Inflammatory macrophage treated with lipopolysaccharide for 4 hours (primary cell): ENCODE data around the gene PHACTR1.
"Not testable (repeated sequence)": the region's sequence is repeated elsewhere in the genome, so short reads cannot be mapped to it uniquely, and the experiment has no call there.

Experiments used
- DNase-seq: peaks from one replicate; pipeline ENCODE4 v3.0.0-alpha.2; 2020

Gene PHACTR1

DNA sequence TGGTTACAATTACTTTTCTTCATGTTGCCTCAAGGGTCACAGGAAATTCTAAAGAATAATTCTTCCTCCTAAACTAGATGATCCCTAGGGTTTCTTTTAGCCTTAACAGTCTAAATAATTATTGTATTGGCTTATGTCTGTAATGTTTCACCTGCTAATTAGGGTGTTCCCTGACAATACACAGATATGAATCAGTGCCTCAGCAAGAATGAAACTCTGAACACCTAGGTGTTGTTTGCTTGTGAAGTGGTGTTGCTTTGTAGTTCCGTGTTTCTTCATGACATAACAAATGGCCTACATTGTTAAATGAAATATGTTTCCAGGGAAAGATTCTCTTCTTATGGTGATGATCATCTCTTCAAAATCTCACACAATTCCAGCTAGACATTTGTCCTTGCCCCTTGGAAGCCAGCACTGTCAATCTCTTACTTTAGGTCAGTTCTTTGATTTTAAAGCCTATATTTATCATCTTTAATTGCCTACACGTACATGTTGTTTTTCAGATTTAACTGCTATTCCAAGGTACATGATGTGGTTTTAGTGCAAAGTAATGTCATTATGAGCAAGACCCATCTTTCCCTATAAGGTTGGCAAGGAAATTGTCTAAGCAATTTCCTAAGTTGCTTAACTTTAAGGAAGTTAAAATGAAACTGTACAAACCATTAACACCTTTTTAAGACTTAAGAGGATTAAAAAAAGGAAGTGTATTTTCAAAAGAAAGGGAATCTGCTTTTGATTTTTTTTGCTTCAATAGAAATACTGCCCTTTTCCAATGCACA, 499.9 kb downstream of the PHACTR1 start:
- DNase-seq: peak; percentile 21

DNA sequence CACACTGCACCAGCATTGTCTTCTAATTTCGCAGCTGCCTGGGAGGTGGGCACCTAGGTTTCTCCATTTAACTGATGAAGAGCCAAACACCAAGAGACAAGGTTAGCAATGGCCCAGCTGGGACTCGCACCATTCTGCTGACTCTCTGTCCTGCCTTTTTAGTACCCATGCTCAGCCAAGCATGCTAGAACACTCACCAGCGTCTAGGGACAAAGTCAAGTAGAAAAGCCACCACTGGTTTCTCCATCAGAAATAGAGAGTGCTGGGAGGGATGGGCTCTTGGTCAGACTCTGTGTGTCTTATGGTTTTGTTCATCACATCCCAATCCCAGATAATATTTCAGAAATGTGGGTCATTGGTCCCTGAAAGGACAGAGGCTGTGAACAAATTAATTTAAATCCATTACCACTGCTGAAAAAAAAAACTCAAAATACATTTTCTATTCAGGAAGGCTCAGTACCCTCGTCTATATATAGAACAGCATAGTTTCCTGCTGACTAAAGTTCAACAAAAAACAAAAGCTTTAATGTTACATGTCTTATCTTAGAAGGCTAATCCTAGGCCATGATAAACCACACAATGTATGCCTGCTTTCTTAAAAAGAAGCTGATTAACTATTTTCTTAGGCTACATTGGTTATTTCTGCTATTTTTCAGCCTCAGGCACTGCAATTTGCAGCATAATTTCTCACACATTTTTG, 500.8 kb downstream of the PHACTR1 start:
- no peak for DNase-seq

DNA sequence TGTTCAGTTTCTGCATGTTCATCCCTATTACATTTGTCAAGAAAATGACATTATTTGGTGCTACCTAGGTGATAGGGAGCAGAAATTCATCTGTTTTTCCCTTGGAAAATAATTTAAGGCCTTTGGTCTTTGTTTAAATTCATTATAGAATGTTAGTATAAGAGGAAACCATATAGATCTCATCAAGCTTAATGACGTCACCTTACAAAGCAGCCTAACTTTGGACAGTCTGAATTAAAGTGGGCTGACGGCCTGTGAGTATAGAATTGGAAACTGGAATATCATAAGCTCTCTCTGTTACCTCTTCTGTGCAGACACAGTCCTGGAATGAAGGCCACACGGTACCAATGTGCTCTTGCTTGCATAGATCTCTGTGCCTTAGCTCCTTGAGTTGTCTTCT, 503.7 kb downstream of the PHACTR1 start:
- no peak for DNase-seq

DNA sequence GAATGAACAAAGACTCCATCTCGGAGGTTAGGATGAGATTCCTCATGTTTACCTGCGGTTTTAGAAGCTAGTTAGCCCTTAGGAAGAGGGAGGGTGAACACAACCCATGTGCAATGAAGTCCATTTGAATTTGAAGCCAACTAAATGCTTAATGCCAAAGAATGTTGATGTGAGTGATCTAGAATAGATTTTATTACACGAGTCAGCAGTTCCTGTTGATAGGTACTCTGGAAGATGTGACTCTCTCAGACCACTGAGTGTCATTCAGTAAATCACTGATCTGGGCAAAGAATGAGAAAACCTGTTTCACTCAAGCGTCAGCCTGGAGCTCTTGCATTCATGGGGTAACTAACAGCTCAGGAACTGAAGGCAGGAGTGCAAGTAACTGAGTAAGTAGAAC, 505.5 kb downstream of the PHACTR1 start:
- DNase-seq: no peak

- DNase-seq: no peak
Measured at GRCh38 chr6:13226071-13226470, 509.5 kb downstream of the PHACTR1 start.

DNA sequence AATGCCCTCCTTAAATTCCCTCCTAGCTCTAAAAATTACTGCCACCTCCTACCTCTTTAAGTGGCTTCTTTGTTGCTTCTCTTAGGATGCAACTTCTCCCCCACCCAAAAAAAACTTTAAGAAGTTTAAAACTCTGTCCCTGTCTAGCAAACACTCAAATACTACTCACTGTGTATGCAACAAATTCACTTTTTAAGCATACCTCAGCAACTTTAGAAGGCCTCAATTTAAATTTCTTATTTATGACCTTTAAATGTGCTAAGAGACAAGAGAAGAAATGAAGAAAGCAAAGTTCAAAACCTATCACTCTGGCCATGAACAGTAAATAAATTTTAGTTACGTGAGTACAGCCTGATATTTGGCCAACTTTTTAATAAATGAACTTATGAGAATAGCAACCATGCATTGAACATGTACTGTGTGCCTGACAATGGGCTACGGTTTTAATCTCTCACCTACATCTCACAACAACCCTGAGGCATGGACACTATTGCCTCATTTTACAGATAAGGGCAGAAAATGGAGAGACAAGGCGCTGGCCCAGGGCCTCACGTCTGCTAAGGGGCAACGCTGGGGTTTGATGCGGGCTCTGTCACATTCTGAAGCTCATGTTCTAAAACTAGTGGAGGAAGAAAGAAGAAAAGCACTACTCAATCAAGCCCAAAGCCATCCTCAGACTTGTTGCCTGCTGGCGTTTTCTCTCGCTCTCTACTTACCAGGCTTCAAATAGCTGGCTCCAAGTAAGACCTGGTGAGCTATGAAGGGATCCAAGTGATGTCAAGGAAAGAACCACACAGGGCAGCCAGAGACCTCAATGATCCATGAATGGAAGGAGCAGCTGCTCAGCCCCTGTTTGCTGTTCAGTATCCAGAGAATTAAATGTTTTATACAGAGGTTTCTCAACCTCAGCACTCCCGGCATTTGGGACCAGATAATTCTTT, 512.0 kb downstream of the PHACTR1 start:
- DNase-seq: no peak

DNA sequence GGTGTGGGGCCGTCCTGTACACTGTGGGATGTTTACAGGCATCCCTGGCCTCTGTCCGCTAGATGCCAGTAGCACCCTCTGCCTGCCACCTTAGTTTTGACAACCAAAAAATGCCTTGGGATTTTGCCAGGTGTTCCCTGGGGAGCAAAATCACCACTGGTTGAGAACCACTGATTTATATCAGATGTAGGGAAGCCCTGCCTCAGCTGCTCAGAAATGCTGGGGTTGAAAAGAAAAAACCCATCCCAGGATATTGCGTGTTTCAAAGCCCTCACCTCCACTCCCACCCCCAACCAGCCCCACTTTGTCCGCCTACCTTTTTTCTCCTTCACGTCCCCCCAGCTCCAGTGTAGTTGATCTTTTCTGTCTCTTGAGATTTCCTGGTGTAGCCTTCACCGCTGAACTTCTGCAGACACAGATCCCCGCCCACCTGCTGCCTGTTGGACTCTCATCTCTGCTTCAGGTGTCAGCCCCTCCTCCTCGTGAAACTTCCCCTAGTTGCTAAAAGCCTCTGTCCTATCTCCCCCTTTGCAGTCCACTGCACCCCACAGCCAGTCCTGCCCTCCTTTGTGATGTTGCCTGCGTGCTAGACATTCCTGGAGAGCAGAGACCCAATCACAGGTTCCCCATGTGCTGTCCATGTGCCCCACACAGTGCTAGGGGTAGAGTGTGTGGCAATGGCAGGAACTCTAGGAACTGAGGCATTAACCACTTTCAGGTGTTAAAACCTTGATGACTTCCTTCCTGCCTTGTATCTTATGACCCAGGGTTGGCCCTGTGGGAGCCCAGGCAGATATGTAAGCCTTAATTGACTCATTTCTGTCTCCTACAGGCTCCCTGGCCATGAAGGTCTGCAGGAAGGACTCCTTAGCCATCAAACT, 512.9 kb downstream of the PHACTR1 start:
- no peak for DNase-seq

GRCh38 chr6:13233106-13233505, 516.5 kb downstream of the PHACTR1 start:
- no peak for DNase-seq

DNA sequence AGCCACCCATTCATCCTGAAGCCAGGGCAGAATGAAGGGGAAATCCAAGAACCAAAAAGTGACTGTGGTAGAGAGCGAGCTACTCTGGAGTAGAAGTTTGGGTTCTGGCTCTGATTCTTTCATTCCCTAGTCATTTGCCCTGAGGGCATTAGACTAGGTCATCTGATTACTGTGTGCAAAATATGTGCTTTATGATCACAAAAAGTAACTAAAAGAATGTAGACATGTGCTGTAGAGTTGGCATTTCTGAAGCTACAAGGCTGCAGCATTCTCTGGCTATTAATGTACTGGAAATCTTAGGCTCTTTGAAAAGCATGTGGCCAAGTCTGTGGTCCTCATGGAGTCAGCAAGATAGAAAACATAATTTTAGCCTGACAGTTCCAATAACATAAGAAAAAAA, 517.6 kb downstream of the PHACTR1 start:
- DNase-seq: no peak

DNA sequence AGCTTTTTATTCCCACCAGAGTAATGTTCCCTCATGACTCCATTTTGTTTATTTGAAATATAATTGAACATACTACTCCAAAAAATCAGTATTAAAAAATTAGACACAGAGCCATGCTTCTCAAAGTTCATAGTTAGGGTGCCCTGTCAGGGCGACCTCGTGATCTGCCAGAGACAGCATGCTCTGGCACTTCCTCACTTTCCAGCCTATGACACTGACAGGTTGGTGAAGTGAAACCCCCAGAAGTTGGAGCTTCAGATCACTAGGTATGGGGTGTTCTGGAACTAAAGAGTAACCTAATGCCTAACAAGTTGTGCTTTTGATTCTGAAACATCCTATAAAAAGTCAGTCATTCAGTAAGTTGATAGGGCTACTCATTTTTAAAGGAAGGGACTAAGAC, 518.8 kb downstream of the PHACTR1 start:
- DNase-seq: no peak

DNA sequence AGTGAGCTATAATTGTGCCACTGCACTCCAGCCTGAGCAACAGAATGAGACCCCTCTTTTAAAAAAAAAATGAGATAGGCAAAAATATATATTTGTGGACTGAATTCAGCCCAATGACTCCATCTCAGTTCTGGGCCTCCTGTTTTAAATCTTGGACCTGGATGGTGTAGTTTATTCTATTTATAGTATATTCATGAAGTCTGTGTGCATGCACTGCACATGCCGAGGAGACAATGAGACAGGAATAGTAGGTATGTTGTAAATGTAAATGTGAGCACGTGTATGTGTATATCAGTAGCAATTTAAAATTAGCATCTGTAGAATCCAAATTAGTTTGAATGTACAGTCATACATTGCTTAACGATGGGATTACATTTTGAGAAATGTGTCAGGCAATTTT, 520.8 kb downstream of the PHACTR1 start:
- no peak for DNase-seq

DNA sequence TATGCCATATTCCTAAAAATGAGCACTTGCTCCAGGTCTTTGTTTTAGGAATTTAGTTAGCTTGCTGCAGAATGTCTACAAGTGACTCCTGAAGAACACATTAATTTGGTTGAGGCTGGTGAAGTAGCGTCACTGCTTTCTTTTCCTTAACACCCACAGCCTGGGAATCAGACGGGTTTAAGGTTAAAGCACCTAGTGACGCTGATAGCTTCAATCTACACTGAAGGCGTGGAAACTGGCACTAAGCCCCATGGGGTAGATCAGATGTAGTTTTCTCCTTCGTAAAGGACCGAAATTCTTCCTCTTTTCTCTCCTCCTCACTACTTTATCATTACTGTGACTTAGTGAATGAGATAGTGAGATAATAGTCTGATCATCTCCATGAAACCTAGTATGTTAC, 521.5 kb downstream of the PHACTR1 start:
- DNase-seq: no peak

DNA sequence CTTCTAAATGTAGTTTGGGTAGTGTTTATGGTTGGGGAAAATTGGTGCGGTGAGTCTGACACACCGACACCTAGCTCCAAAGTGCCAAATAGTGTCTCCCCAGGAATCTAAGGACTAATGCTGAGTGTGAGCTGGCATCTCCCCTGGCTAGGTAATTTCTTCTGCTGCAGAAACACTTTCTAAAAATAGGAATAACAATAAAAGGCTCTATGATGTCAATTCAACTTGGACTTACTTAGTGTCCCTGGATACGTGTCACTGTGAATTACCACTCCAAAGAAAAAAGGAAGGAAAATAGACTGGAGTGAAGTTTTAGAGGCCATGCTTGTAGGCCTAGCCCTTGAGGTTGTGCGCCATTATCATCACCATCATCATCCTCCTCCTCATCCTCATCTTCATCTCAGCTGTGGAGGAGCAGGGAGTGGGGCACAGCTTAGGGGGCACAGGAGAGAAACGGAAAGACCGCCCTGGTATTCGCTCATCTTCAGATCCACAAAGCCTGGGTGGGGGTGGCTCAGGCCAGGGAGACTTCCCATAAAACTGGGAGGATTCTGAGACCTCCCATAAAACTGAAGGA, 522.2 kb downstream of the PHACTR1 start:
- DNase-seq: no peak

- DNase-seq: no peak
Measured at GRCh38 chr6:13239530-13240455, 523.2 kb downstream of the PHACTR1 start.

DNA sequence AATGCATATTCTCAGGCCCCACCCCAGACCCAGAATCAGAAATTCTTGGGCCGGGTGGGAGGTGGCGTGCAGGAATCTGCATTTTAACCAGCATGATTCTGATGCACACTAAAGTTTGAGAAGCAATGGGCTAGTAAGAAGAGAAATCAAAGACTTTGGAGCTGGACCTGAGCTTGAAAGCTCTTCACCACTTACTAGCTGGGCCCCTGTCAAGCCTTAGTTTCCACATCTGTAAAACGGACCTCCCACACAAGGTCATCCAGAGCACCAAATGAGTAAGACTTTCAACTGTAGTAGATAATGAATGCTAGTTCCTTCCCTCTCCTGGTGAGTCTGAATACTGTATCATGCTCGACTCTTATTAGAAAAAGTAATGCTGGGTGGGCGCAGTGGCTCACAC, 524.8 kb downstream of the PHACTR1 start:
- DNase-seq: no peak

GRCh38 chr6:13242178-13242577, 525.6 kb downstream of the PHACTR1 start:
- DNase-seq: no peak

- DNase-seq: no peak
Measured at GRCh38 chr6:13242590-13242989, 526.0 kb downstream of the PHACTR1 start.

DNA sequence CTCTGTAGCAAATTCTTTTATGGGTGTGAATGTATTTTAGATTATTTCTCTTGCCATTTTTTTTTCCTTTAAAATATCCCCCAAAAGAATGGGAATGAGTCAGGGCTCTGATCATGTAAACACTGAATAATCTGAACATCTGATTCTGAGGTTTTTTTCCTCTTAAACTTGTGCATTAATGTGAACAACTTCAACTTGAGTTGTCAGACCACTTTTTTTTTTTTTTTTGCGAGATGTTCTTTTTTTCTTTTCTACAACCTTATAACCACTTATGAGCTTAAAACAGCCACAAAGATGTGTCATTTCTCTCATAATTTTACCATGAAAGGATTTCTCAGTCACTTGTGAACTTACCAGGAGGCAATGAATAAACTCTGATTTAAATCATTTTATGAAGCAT, 526.5 kb downstream of the PHACTR1 start:
- DNase-seq: no peak

DNA sequence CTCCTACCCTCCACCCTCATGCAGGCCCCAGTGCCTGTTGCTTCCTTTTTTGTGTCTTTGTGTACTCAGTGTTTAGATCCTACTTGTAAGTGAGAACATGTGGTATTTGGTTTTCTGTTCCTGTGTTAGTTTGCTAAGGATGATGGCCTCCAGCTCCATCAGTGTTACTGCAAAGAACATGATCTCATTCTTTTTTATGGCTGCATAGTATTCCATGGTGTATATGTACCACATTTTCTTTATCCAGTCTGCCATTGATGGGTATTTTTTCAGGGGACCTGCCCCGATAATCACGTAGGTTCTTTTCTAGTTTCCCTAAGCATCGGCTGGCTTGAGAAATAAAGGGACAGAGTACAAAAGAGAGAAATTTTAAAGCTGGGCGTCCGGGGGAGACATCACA, 527.2 kb downstream of the PHACTR1 start:
- DNase-seq: not testable (repeated sequence)

DNA sequence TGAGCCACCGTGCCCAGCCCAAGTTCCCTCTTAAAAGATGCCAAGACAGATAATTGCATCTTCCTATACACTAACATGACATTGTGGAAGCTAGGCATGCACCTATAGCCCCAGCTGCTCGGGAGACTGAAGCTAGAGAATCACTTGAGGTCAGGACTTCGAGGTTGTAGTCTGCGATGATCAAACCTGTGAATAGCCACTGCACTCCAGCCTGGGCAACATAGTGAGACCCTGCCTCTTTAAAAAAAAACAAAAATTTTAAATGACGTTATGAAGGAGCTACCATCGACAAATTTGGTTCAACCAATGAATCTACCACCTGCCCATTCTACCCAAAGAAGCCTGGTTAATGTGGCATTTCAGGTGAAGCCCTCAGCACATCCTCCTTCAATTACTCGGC, 531.1 kb downstream of the PHACTR1 start:
- no peak for DNase-seq

- no peak for DNase-seq
Measured at GRCh38 chr6:13248053-13248452, 531.5 kb downstream of the PHACTR1 start.
